GM21786 (cell line): ENCODE results near the gene CDH7.

Experiments used
- ATAC-seq: cut with Tn5 transposase; IDR thresholded peaks from one replicate; pipeline ENCODE4 v1.9.1; 2021; ENCODE audit not compliant: unreplicated experiment

CDH7 gene

GRCh38 chr18:65762556-65762955, 11.7 kb downstream of the CDH7 start:
- no peak for ATAC-seq

GRCh38 chr18:65767406-65767805, 16.6 kb downstream of the CDH7 start:
- no peak for ATAC-seq

GRCh38 chr18:65768120-65768778, 17.4 kb downstream of the CDH7 start:
- no peak for ATAC-seq

GRCh38 chr18:65769652-65770051, 18.8 kb downstream of the CDH7 start:
- ATAC-seq = no peak

GRCh38 chr18:65786474-65786873, 35.7 kb downstream of the CDH7 start:
- no peak for ATAC-seq

- ATAC-seq = no peak
These were observed 37.6 kb downstream of the CDH7 start for GRCh38 chr18:65788373-65788772.

GRCh38 chr18:65790604-65791003, 39.8 kb downstream of the CDH7 start:
- ATAC-seq = no peak

- ATAC-seq = no peak
These were observed 40.9 kb downstream of the CDH7 start for GRCh38 chr18:65791719-65792118.

GRCh38 chr18:65792456-65793074, 41.8 kb downstream of the CDH7 start:
- no peak for ATAC-seq

GRCh38 chr18:65808759-65809158, 57.9 kb downstream of the CDH7 start:
- ATAC-seq = no peak

GRCh38 chr18:65811307-65811706, 60.5 kb downstream of the CDH7 start:
- no peak for ATAC-seq

- ATAC-seq = no peak
These were observed 64.7 kb downstream of the CDH7 start for GRCh38 chr18:65815506-65815905.

GRCh38 chr18:65817178-65817577, 66.4 kb downstream of the CDH7 start:
- no peak for ATAC-seq

- ATAC-seq = no peak
These were observed 71.1 kb downstream of the CDH7 start for GRCh38 chr18:65821911-65822310.

- no peak for ATAC-seq
These were observed 72.0 kb downstream of the CDH7 start for GRCh38 chr18:65822826-65823225.

- ATAC-seq = no peak
These were observed 76.6 kb downstream of the CDH7 start for GRCh38 chr18:65827444-65827843.

- ATAC-seq = no peak
These were observed 85.1 kb downstream of the CDH7 start for GRCh38 chr18:65835881-65836280.

- no peak for ATAC-seq
These were observed 95.3 kb downstream of the CDH7 start for GRCh38 chr18:65846107-65846506.

GRCh38 chr18:65852273-65852672, 101.5 kb downstream of the CDH7 start:
- ATAC-seq = no peak

GRCh38 chr18:65859075-65859474, 108.3 kb downstream of the CDH7 start:
- ATAC-seq = no peak

GRCh38 chr18:65869527-65869926, 118.7 kb downstream of the CDH7 start:
- no peak for ATAC-seq

GRCh38 chr18:65876310-65876709, 125.5 kb downstream of the CDH7 start:
- ATAC-seq = no peak

- ATAC-seq = no peak
These were observed 146.5 kb downstream of the CDH7 start for GRCh38 chr18:65897292-65897691.
